HG02852 (cell line): ENCODE results near the gene CDC42EP2.
"Not testable (repeated sequence)": the region's sequence is repeated elsewhere in the genome, so short reads cannot be mapped to it uniquely, and the experiment has no call there.

Experiments
- ATAC-seq: cut with Tn5 transposase; IDR thresholded peaks from one replicate; pipeline ENCODE4 v1.9.1; 2021; ENCODE audit warnings: mild to moderate bottlenecking, moderate library complexity; ENCODE audit not compliant: unreplicated experiment

The CDC42EP2 gene

GRCh38 chr11:65317025-65317786, 2.5 kb downstream of the CDC42EP2 start:
- ATAC-seq, result no peak

- no peak for ATAC-seq
These were observed 5.9 kb downstream of the CDC42EP2 start for GRCh38 chr11:65320386-65321075.

GRCh38 chr11:65321076-65321475, 6.4 kb downstream of the CDC42EP2 start:
- ATAC-seq, result no peak

DNA sequence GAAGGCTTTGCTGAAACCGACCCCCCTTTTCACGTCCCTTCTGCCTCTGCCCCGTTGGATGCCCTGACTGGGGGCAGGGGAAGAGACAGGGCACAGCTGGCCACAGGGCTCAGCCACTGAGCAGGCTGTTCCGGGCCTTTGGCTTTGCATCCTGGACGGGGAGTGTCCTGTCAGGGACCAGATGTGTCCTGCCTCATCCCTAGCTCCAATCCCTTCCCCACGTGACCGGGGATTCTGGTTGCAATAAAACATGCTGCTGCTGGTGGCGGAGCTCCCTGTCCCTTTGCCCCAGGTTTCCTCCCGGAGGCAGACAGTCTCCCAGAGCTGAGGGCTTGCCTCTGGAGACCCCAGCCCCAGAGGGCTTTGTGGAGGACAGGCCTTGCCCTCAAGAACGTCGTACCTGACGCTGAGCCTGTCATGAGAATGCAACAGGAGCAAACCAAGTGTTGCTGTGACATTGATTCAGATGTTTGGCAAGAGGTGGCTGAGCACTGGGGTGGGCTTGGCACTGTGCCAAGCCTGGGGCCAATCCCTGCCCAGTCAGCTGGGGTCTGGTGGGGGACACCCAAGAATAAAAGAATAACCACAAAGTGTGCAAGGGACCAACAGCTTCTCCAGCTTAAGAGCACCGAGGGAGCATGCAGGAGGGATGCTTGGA, 7.3 kb downstream of the CDC42EP2 start:
- no peak for ATAC-seq

- no peak for ATAC-seq
These were observed 9.1 kb downstream of the CDC42EP2 start for GRCh38 chr11:65323813-65324212.

- no peak for ATAC-seq
These were observed 10.8 kb downstream of the CDC42EP2 start for GRCh38 chr11:65325435-65325834.

DNA sequence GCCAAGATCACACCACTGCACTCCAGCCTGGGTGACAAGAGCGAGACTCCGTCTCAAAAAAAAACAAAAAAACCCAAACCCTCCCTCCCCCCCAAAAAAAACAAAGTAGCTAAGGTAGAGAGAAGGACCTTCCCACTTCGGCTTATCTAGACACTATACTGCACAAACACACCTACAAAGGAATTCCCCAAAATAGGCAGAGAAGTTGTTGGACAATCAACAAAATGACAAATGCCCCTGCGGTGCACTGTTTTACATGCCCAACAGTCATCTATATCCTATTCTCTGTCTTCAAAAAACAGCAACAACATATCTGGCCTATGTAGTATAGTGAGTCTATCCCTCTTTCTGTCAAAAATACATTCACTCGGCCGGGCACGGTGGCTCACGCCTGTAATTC, 12.4 kb downstream of the CDC42EP2 start:
- no peak for ATAC-seq

- no peak for ATAC-seq
These were observed 14.8 kb downstream of the CDC42EP2 start for GRCh38 chr11:65329478-65329877.

GRCh38 chr11:65329944-65330403, 15.3 kb downstream of the CDC42EP2 start:
- no peak for ATAC-seq

DNA sequence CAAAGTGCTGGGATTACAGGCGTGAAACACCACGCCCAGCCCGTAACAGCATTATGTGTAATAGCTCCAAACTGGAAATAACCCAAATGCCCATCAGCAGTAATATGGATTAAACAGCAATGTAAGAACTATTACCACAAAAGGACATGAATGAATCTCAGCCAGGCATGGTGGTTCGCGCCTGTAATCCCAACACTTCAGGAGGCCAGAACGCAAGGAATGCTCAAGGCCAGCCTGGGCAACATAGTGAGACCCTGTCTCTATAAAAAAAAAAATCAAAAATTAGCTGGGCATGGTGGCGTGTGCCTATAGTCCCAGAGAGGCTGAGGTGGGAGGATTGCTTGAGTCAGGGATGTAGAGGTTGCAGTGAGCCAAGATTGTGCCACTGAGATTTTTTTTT, 15.9 kb downstream of the CDC42EP2 start:
- no peak for ATAC-seq

GRCh38 chr11:65332591-65332990, 17.9 kb downstream of the CDC42EP2 start:
- not testable (repeated sequence) for ATAC-seq

DNA sequence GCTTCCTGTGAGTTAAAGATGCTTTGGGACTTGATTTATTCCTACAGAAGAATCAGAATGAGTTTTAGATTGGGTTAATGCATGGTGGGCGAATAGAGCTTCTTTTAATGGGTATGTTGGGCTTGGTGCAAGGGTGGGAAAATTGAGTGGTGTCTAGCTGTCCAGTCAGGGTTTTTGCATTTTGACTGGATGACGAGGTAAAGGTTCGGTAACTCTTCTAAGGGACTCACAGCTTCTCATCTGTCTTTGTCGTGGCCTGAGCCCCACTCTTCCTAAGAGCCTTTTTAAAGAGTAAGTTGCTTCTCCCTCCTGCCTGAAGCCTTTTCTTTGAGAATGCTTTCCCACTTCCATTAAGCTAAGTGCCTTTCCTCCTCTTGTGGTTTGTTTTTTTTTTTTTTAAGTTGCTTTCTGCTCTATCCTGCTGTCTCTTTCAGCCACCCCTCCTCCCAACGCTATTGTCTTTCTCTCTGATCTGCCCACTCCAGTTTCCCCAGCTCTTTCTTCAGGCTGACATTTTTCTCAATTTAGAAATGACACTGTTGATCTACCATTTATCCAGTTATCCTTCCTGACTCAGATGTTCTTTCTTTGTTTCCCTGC, 20.1 kb downstream of the CDC42EP2 start:
- no peak for ATAC-seq

GRCh38 chr11:65338676-65339075, 24.0 kb downstream of the CDC42EP2 start:
- ATAC-seq, result no peak

GRCh38 chr11:65340226-65340625, 25.6 kb downstream of the CDC42EP2 start:
- ATAC-seq, result no peak

DNA sequence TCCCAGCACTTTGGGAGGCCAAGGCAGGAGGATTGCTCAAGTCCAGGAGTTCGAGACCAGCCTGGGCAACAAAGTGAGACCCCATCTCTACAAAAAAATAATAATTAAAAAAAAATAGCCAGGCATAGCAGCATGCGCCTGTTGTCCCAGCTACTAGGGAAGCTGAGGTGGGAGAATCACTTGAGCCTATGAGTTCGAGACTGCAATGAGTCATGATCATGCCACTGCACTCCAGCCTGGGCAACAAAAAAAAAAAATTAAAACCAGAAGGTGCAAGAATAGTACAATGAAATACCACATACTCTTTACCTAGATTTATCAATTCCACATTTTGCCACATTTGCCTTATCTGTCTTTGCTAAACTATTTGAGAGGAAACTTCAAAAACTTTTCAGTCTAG, 27.2 kb downstream of the CDC42EP2 start:
- no peak for ATAC-seq

DNA sequence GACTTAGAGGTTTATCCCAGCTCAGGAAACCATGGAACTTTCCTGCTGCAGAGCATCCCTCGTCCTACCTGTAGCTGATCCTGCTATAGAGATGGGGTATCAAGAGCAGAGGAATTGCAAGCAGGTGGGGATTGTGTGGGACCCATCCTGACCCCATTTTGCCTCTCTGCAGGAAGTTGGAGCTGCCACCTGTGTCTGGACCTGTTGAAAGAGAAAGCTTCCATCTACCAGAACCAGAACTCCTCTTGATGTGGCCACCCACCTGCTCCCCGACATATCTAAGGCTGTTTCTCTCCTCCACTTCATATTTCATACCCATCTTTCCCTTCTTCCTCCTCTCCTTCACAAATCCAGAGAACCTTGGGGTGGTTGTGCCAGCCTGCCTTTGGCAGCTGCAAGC, 36.8 kb downstream of the CDC42EP2 start:
- ATAC-seq, result no peak

DNA sequence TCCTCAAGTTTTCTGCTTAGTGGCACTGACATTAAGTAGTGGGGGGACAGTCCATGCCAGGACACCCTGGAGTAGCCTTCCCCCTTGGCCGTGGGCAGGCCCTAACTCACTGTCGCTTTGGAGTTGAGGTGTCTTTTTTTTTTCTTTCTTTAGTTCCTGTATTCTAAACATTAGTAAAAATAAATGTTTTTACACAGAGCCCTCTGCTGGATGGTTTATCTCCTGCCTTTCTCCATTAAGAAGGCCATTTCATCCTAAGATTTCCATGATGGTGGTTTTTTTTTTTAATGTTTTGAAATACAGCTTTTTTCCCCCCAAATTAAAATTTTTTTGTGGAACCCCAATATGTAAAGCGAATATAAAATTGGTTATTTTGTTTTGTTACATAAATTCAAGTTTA, 38.1 kb downstream of the CDC42EP2 start:
- no peak for ATAC-seq

DNA sequence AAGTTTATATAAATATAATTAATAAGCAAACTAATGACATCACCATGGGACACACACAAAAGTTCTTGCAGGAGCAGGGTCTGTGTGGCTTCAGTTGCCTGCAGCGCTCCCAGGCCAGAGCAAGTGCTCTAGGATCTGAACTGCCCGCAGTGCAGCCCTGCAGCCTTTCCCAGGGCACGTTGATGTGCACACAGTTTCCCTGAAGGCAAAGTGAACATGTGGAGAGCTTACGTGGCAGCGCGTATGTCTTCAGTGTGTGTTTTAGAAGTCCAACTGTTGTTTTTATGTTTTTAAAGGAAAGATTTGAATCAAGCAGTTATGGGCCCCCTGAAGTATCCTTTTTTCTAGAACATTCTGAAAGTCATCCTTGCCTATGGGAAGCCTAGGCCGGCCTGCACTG, 38.7 kb downstream of the CDC42EP2 start:
- ATAC-seq, result no peak

GRCh38 chr11:65353900-65354264, 39.2 kb downstream of the CDC42EP2 start:
- no peak for ATAC-seq

DNA sequence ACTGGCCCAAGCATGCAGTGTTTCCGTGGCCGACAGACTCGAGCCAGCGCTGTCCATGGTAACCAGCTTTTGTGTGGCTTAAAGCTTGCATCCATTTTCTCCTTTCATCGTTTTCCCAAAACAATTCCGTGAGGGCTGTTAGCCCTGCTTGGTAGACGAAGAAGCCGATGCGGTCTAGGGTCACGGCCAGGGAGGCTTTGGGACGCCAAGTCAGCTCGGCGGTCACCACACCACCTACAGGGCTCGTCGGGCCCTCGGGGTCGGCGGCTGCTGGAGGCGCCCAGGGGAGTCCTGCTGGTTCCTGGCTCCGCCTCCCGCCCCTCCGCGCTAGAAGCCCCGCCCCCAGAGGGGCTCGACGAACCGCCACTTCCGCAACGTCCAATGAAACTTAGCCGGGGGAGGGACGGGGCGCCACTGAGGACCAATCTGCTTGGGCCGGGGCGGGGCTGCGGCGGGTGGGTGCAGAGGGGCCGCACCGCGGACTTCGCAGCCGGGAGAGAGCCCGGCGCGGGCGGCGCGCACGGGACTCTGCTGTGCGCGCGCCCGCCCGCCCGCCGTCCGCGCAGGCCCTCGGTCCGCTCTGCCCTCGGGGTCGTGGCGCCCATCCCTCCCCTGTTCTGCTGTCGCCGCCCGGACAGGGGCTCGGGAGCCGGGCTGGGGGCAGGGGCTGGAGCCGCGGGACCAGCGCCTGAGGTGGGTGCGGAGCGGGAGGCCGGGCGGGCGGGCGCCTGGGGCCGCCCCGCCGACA, 39.8 kb downstream of the CDC42EP2 start, which contains the start of gene TIGD3:
Gene TIGD3, plus strand, starts transcription at position 487 of the 748 bp plus-strand sequence. CDS start 1,058 bp downstream, outside the sequence.
- peak; percentile 90 for ATAC-seq
